GM12878 (cell line): ENCODE results near the gene PCARE. TPM values are rescaled to one million over a fixed set of nuclear protein-coding genes. Genes with fewer than 3 reads are reported as not detected.

ENCODE experiments used
- ATAC-seq: fragments of 200-7000 bp; cut with Tn5 transposase; 3 replicates; pipeline ENCODE4 v1.9.1; 2020; ENCODE audit warnings: mild to moderate bottlenecking, moderate library complexity
- BruUV-seq: library from RNA; stranded (reverse); fragments of 400-500 nt; replicated peaks from 2 replicates; lab custom pipeline; 2021; lab: Mats Ljungman, UMichigan
- CTCF ChIA-PET: fragments of 300-600 bp; sonication (Branson Sonifier 250); formaldehyde crosslinking; extraction: SDS; loops from one replicate; lab custom pipeline; 2021; ENCODE audit warnings: inconsistent platforms; lab: Yijun Ruan, JAX
- POLR2A ChIA-PET: fragments of 350-600 bp; formaldehyde crosslinking; extraction: SDS; loops from one replicate; lab custom pipeline; 2021; ENCODE audit warnings: inconsistent platforms; lab: Charles Lee
- RAD21 ChIA-PET: fragments of 300-600 bp; sonication (Branson Sonifier 250); formaldehyde crosslinking; loops from one replicate; lab custom pipeline; 2023; ENCODE audit warnings: antibody characterized with exemption; ENCODE audit not compliant: unreplicated experiment; lab: Charles Lee
- SMC1A ChIA-PET: fragments of 300-600 bp; sonication (Branson Sonifier 250); formaldehyde crosslinking; loops from one replicate; lab custom pipeline; 2023; ENCODE audit not compliant: unreplicated experiment, uncharacterized antibody; lab: Charles Lee
- DNase-seq: peaks from one replicate; pipeline ENCODE4 v3.0.0-alpha.2; 2011; ENCODE audit warnings: low read depth, low spot score
- FAIRE-seq: peaks from 3 replicates; lab custom pipeline; 2011; peaks lifted over from hg19 to GRCh38; lab: Jason Lieb, UNC
- H2AFZ ChIP-seq: 2 replicates; pipeline ENCODE4 v1.6.0; 2011; ENCODE audit warnings: low read depth, low read length, control low read depth; ENCODE audit not compliant: control insufficient read depth
- H3K27ac ChIP-seq: 2 replicates; pipeline ENCODE4 v1.5.1; 2011; ENCODE audit warnings: control low read depth; ENCODE audit not compliant: control insufficient read depth, insufficient read depth
- H3K27me3 ChIP-seq, 2 experiments: replicated peaks in 1 of 2; 2 replicates each; pipeline versions ENCODE4 v1.6.0 to v1.6.1; 2011; ENCODE audit warnings: low read length in 1 of 2; ENCODE audit not compliant: control insufficient read depth in 2 of 2, insufficient read depth in 2 of 2
- H3K36me3 ChIP-seq, 2 experiments: 2 replicates each; pipeline ENCODE4 v1.5.1; 2011; ENCODE audit warnings: low read length in 1 of 2; ENCODE audit not compliant: control insufficient read depth in 2 of 2, insufficient read depth in 2 of 2
- H3K4me1 ChIP-seq: 2 replicates; pipeline ENCODE4 v1.6.1; 2011; ENCODE audit warnings: mild to moderate bottlenecking, low read length, moderate library complexity, mixed read lengths; ENCODE audit not compliant: control insufficient read depth, insufficient read depth
- H3K4me2 ChIP-seq: 2 replicates; pipeline ENCODE4 v1.6.0; 2011; ENCODE audit warnings: control low read depth; ENCODE audit not compliant: control insufficient read depth, insufficient read depth
- H3K4me3 ChIP-seq: fragments of 200-600 bp; sonication (generic); 2 replicates; pipeline ENCODE4 v1.5.1; 2016
- H3K79me2 ChIP-seq: 2 replicates; pipeline ENCODE4 v1.6.0; 2011; ENCODE audit warnings: low read length; ENCODE audit not compliant: control insufficient read depth, insufficient read depth
- H3K9ac ChIP-seq: 2 replicates; pipeline ENCODE4 v1.8.0; 2011; ENCODE audit warnings: low read length, control low read depth, mixed read lengths; ENCODE audit not compliant: control insufficient read depth, insufficient read depth
- H3K9me3 ChIP-seq: replicated peaks from 3 replicates; pipeline ENCODE4 v1.5.1; 2011; ENCODE audit warnings: mild to moderate bottlenecking, low read length; ENCODE audit not compliant: control insufficient read depth, insufficient read depth
- H4K20me1 ChIP-seq: 2 replicates; pipeline ENCODE4 v1.6.0; 2011; ENCODE audit not compliant: control insufficient read depth, insufficient read depth
- FOXM1 ChIP-seq: IDR thresholded peaks from 2 replicates; pipeline ENCODE4 v1.6.1; 2012; ENCODE audit warnings: low read depth, mild to moderate bottlenecking, inconsistent platforms, low read length, moderate library complexity
- NR2F1 ChIP-seq: fragments of 450-650 bp; conservative IDR thresholded peaks from 2 replicates; pipeline ENCODE4 v1.6.1; 2017; ENCODE audit warnings: mild to moderate bottlenecking
- RFX5 ChIP-seq: IDR thresholded peaks from 2 replicates; pipeline ENCODE4 v1.6.1; 2011; ENCODE audit warnings: low read depth, low read length, improper control_type of control experiment
- SIX5 ChIP-seq: IDR thresholded peaks from 2 replicates; pipeline ENCODE4 v1.6.1; 2011; ENCODE audit warnings: mild to moderate bottlenecking, low read depth, low read length, moderate library complexity; ENCODE audit not compliant: severe bottlenecking
- SPI1 ChIP-seq: IDR thresholded peaks from 2 replicates; pipeline ENCODE4 v1.6.1; 2011; ENCODE audit warnings: low read depth, mild to moderate bottlenecking, low read length, moderate library complexity, borderline replicate concordance; ENCODE audit not compliant: insufficient read depth
- WGBS: methylation state at CpG from one replicate; pipeline ENCODE4 v1.1.6; 2016; ENCODE audit warnings: low lambda C conversion rate; ENCODE audit not compliant: insufficient replicate concordance, insufficient coverage; ENCODE audit errors: missing lambda C conversion rate; 5-methylcytosine and 5-hydroxymethylcytosine counted together
- in situ Hi-C: fragments of 300-500 bp; cut with MboI; formaldehyde crosslinking; loops from 9 replicates; pipeline ENCODE4 v1.14.3; 2018; ENCODE audit warnings: mixed read lengths
- intact Hi-C: fragments of 100-400 bp; cut with micrococcal nuclease; formaldehyde crosslinking; loops from one replicate; pipeline ENCODE4 v1.14.2; 2022; ENCODE audit not compliant: unreplicated experiment
- polyA plus RNA-seq, 11 experiments: library from polyadenylated mRNA; depleted of rRNA in 4 of 11; unstranded in 6 of 11; stranded (reverse) in 5 of 11; fragments of >200 nt; fragmentation: Nextera tagmentation in 4 of 11; fragmentation: Illumina TruSeq in 1 of 11; extraction: Ambion mirVana in 4 of 11; extraction: Trizol in 1 of 11; gene quantifications; 1 replicate in 1 of 11; 2 replicates in 10 of 11; pipeline versions ENCODE4 v1.2.1 to v1.2.3, GENCODE V29; 2011 to 2016; ENCODE audit warnings: inconsistent platforms in 2 of 11, missing spikeins in 2 of 11, low read depth in 1 of 11
- total RNA-seq, 4 experiments: library from RNA; depleted of rRNA in 3 of 4; stranded (reverse); fragments of >200 nt in 3 of 4; fragmentation: Illumina TruSeq in 1 of 4; extraction: Trizol in 1 of 4; gene quantifications; 2 replicates each; pipeline versions ENCODE4 v1.2.1 to v1.2.3, GENCODE V29; 2013 to 2021

The PCARE gene
- total and polyA plus RNA-seq, 10 of the 15 experiments (the other 5 are each of a cell fraction or from before 2014, with no cell fraction given), result 0.04 to 0.08 (median 0.06) TPM; not detected in 5

DNA sequence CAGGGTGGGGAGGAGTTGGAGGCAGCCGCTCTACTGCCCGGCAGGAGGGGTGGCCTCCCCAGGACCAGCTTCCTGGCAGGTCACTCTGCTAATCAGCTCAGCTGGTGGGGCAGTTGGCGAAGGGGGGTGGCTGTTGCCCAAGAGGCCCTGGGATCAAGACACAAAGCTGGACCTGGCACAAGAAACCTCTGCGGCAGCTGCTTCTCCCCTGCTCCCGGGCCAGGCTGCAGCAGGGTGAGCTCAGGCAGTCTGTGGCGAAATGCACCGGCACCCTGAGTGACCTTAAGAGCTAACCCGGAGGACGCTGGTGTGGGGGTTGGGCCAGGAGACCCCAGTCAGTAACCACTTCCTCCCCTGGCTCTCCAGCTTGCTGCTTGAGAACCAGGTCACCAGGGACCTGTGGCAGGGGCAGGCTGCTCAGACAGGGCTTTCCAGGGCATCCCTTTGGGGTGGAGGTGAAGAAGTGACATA is 62.1 kb downstream of the PCARE start:
- intact Hi-C loops (no loop called here), in situ Hi-C loops (no loop called here)
- ATAC-seq (peak; percentile 49), DNase-seq (no peak), FAIRE-seq (no peak)
- ChIA-PET CTCF (interaction anchor here (1.9 kb wide), 1 partner anchor 10 kb away, joined by 6 read pairs; no protein-coding TSS in a partner anchor), RAD21 (interaction anchor here (0.6 kb wide), 2 partner anchors 36 to 156 kb away, joined by 3 to 4 read pairs; no protein-coding TSS in a partner anchor), POLR2A (interaction anchor here (1.0 kb wide), 1 partner anchor 11 kb away, joined by 3 read pairs; no protein-coding TSS in a partner anchor), SMC1A (interaction anchor here (1.1 to 1.4 kb wide), 2 partner anchors 27 to 117 kb away, joined by 3 read pairs; no protein-coding TSS in a partner anchor)
- Histone ChIP-seq H3K79me2 (no peaks in the 10 kb centered on the region), H3K4me1 (peaks cover 14% of the 10 kb centered on the region), H3K9ac (no peak overlapping the region), H4K20me1 (no peaks in the 10 kb centered on the region), H3K9me3 (no peaks in the 10 kb centered on the region), H3K27me3 (no peaks in the 10 kb centered on the region), H3K36me3 (no peaks in the 10 kb centered on the region), H3K4me2 (no peak overlapping the region), H2AFZ (no peak overlapping the region), H3K27ac (no peak overlapping the region), H3K4me3 (no peak overlapping the region)
- WGBS, result 34% methylated on average over 9 of the region's 9 CpGs
- TF ChIP-seq SPI1 (peak; percentile 57; the same call in 1 of the 2 replicates), RFX5 (no peak), FOXM1 (no peak), SIX5 (no peak), NR2F1 (0 out of 2 replicates have a peak, but pooled peaks have one; percentile 48)
- no TSS peak for BruUV-seq

Other genes starting within 250 kb of the PCARE start
- 16.0 and 18.2 TPM in 2 replicates for gene TRMT61B, start 204.2 kb downstream of the PCARE start, total RNA-seq (2014; rRNA removed)
- 15.3 and 19.5 TPM in 2 replicates for gene TRMT61B, start 204.2 kb downstream of the PCARE start, total RNA-seq (2014; rRNA removed; fragmentation: Illumina TruSeq; extraction: Trizol)
- gene TRMT61B, start 204.2 kb downstream of the PCARE start, total RNA-seq (2021), result 14.7 and 15.7 TPM in 2 replicates
- 19.3 and 30.0 TPM in 2 replicates for gene TRMT61B, start 204.2 kb downstream of the PCARE start, polyA plus RNA-seq (2011; rRNA removed)
- gene TRMT61B, start 204.2 kb downstream of the PCARE start, polyA plus RNA-seq (2014; fragmentation: Illumina TruSeq; extraction: Trizol), result 13.1 and 14.0 TPM in 2 replicates
- 10 to 100 TPM; 18.1 to 23.0 TPM for gene TRMT61B, start 204.2 kb downstream of the PCARE start, polyA plus RNA-seq (2014; fragmentation: Nextera tagmentation; extraction: Ambion mirVana)
- gene TRMT61B, start 204.2 kb downstream of the PCARE start, polyA plus RNA-seq (2014; rRNA removed), result 10.4 and 12.8 TPM in 2 replicates
- gene TRMT61B, start 204.2 kb downstream of the PCARE start, polyA plus RNA-seq (2016; fragmentation: Nextera tagmentation; extraction: Ambion mirVana), result 10 to 100 TPM; 23.2 to 23.7 TPM
- 88.6 and 109 TPM in 2 replicates for gene WDR43, start 179.9 kb downstream of the PCARE start, total RNA-seq (2014; rRNA removed)
- 139 and 142 TPM in 2 replicates for gene WDR43, start 179.9 kb downstream of the PCARE start, total RNA-seq (2014; rRNA removed; fragmentation: Illumina TruSeq; extraction: Trizol)
- 105 and 108 TPM in 2 replicates for gene WDR43, start 179.9 kb downstream of the PCARE start, total RNA-seq (2021)
- 153 and 179 TPM in 2 replicates for gene WDR43, start 179.9 kb downstream of the PCARE start, polyA plus RNA-seq (2011; rRNA removed)
- 84.4 and 103 TPM in 2 replicates for gene WDR43, start 179.9 kb downstream of the PCARE start, polyA plus RNA-seq (2014; fragmentation: Illumina TruSeq; extraction: Trizol)
- 10 to 100 TPM; 39.3 to 39.6 TPM for gene WDR43, start 179.9 kb downstream of the PCARE start, polyA plus RNA-seq (2014; fragmentation: Nextera tagmentation; extraction: Ambion mirVana)
- 61.8 and 67.4 TPM in 2 replicates for gene WDR43, start 179.9 kb downstream of the PCARE start, polyA plus RNA-seq (2014; rRNA removed)
- gene WDR43, start 179.9 kb downstream of the PCARE start, polyA plus RNA-seq (2016; fragmentation: Nextera tagmentation; extraction: Ambion mirVana), result 10 to 100 TPM; 75.6 to 79.5 TPM
- gene TOGARAM2, start 93.2 kb downstream of the PCARE start, total RNA-seq (2014; rRNA removed), result 0.06 and 0.11 TPM in 2 replicates
- gene TOGARAM2, start 93.2 kb downstream of the PCARE start, total RNA-seq (2014; rRNA removed; fragmentation: Illumina TruSeq; extraction: Trizol), result not detected in 2 replicates
- gene TOGARAM2, start 93.2 kb downstream of the PCARE start, total RNA-seq (2021), result not detected in 2 replicates
- not detected in 2 replicates for gene TOGARAM2, start 93.2 kb downstream of the PCARE start, polyA plus RNA-seq (2011; rRNA removed)
- 0.03 TPM in 1 of 2 replicates, not detected in the other for gene TOGARAM2, start 93.2 kb downstream of the PCARE start, polyA plus RNA-seq (2014; fragmentation: Illumina TruSeq; extraction: Trizol)
- gene TOGARAM2, start 93.2 kb downstream of the PCARE start, polyA plus RNA-seq (2014; fragmentation: Nextera tagmentation; extraction: Ambion mirVana), result not detected
- gene TOGARAM2, start 93.2 kb downstream of the PCARE start, polyA plus RNA-seq (2014; rRNA removed), result 0.01 TPM in 1 of 2 replicates, not detected in the other
- gene TOGARAM2, start 93.2 kb downstream of the PCARE start, polyA plus RNA-seq (2016; fragmentation: Nextera tagmentation; extraction: Ambion mirVana), result not detected
- 16.0 and 18.1 TPM in 2 replicates for gene CLIP4, start 40.9 kb upstream of the PCARE start, total RNA-seq (2014; rRNA removed)
- 21.8 and 22.5 TPM in 2 replicates for gene CLIP4, start 40.9 kb upstream of the PCARE start, total RNA-seq (2014; rRNA removed; fragmentation: Illumina TruSeq; extraction: Trizol)
- gene CLIP4, start 40.9 kb upstream of the PCARE start, total RNA-seq (2021), result 19.0 and 20.2 TPM in 2 replicates
- gene CLIP4, start 40.9 kb upstream of the PCARE start, polyA plus RNA-seq (2011; rRNA removed), result 34.9 and 46.5 TPM in 2 replicates
- 16.2 and 17.6 TPM in 2 replicates for gene CLIP4, start 40.9 kb upstream of the PCARE start, polyA plus RNA-seq (2014; fragmentation: Illumina TruSeq; extraction: Trizol)
- 1 to 10 TPM; 5.5 to 6.9 TPM for gene CLIP4, start 40.9 kb upstream of the PCARE start, polyA plus RNA-seq (2014; fragmentation: Nextera tagmentation; extraction: Ambion mirVana)
- gene CLIP4, start 40.9 kb upstream of the PCARE start, polyA plus RNA-seq (2014; rRNA removed), result 15.7 and 22.3 TPM in 2 replicates
- 10 to 100 TPM; 11.9 to 12.5 TPM for gene CLIP4, start 40.9 kb upstream of the PCARE start, polyA plus RNA-seq (2016; fragmentation: Nextera tagmentation; extraction: Ambion mirVana)